HFF-Myc (cell line): ENCODE data around the gene PIGN.

Source experiments
- DNase-seq: peaks from one replicate; pipeline ENCODE4 v3.0.0-alpha.2; 2011; ENCODE audit warnings: low read depth; ENCODE audit errors: extremely low read depth
- H3K4me3 ChIP-seq: replicated peaks from 2 replicates; pipeline ENCODE4 v1.5.1; 2011; ENCODE audit warnings: low read depth, mild to moderate bottlenecking, control low read depth, low read length
- TF ChIP-seq, protein P1 (sequence below): IDR thresholded peaks from 2 replicates; pipeline ENCODE4 v1.5.1; 2012; ENCODE audit warnings: mild to moderate bottlenecking, low read depth, low read length, control low read depth; ENCODE audit errors: missing control alignments

Gene PIGN

DNA sequence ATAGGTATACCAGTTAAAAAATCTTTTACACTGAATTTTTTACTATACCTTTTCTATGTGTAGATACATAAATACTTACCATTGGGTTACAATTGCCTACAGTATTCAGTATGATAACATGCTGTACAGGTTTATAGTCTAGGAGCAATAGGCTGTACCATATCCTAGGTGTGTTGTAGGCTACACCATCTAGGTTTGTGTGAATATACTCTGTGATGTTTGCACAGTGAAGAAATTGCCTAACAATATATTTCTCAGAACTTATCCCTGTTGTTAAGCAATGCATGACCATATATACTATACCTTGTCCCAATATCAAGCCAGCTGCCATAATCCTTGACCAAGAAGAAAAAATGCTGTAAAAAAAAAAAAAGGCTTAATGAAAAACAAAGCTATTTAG lies 114.5 kb downstream of the PIGN start:
- DNase-seq = no peak
- TF ChIP-seq, protein P1, sequence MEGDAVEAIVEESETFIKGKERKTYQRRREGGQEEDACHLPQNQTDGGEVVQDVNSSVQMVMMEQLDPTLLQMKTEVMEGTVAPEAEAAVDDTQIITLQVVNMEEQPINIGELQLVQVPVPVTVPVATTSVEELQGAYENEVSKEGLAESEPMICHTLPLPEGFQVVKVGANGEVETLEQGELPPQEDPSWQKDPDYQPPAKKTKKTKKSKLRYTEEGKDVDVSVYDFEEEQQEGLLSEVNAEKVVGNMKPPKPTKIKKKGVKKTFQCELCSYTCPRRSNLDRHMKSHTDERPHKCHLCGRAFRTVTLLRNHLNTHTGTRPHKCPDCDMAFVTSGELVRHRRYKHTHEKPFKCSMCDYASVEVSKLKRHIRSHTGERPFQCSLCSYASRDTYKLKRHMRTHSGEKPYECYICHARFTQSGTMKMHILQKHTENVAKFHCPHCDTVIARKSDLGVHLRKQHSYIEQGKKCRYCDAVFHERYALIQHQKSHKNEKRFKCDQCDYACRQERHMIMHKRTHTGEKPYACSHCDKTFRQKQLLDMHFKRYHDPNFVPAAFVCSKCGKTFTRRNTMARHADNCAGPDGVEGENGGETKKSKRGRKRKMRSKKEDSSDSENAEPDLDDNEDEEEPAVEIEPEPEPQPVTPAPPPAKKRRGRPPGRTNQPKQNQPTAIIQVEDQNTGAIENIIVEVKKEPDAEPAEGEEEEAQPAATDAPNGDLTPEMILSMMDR = no peak
- H3K4me3 ChIP-seq = no peak overlapping the region

DNA sequence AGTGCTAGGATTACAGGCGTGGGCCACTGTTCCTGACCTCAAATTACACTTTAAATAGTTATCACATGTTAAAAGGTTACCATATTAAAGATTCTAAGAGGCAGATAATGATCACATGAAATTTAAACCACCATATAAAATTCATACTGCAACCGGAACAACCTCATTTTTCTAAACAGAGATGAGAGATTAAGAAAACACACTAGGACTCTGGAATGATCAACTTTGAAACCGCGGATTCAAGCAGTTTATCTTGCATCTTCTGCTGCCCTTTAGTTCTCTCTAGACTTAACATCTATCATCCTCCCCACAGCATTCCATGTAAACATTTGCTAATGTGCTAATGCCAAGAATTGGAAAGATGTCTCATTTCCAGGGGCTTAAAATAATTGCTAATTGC lies 115.8 kb downstream of the PIGN start:
- H3K4me3 ChIP-seq = no peak overlapping the region
- TF ChIP-seq, protein P1 = no peak
- DNase-seq = no peak

DNA sequence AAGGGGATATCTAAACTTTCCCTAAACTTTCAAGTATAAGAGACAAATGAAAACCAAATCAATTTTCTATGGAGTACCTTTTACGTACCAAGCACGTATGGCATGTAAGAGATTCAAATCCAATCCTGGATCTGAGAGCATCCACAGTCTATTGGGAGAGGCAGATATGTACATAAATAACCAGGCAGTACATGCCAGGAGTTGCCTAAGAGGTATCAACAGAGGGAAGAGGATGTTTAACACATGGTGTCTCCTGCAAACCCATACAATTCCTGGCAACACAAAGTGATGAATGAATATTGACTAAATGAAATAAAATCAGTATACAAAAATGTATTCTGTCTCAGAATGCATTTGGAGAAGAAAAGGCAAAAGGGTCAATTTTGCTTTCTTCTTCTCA lies 116.6 kb downstream of the PIGN start:
- no peak overlapping the region for H3K4me3 ChIP-seq
- TF ChIP-seq, protein P1 = no peak
- DNase-seq = no peak

DNA sequence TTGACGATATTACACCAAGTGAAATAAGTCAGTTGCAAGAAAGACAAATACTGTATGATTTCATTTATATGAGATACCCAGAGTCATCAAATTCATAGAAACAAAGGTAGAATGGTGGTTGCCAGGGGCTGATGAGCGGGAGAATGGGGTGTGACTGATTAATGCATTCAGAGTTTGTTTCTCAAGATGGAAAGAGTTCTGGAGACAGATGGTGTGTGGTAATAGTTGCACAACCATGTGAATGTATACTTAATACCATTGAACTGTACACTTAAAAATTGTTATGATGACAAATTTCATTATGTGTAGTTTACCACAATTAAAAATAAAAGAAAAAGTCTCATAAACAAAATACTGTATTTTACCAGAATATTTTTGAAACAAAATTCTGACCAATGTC lies 117.3 kb downstream of the PIGN start:
- H3K4me3 ChIP-seq = no peak overlapping the region
- TF ChIP-seq, protein P1 = no peak

DNA sequence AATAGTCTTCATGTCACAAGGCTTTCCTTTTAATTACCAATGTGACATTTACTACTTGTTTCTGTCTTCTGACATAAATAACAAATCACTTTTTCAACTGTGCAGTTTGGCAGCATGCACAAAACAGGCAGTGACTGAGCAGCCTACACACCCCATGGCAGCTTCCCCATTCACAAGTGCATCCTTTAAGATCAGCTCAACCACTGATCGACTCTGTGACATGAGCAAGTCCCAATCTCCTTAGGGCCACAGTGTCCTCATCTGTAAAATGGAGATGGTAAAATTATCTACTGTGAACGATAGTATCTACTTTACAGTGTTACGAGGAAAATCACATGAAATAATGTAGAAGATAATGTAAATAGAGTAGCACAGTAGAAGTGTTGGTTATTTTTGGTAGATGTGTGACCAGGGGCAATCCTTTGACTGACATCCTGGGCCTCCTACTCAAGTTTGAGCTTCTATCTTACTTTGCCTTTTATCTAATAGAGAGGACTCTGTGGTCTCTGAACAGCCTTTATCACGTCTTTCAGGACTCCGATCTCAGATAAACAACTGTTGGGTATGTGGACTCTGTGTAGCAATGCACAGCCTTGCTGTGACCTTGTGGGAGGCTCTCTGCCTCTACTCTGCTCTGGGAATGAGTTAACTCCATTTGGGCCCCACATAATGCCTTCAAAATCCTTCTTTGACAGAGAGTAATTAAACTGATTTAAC lies 120.6 kb downstream of the PIGN start:
- H3K4me3 ChIP-seq = no peak overlapping the region
- TF ChIP-seq, protein P1 = no peak
- DNase-seq = no peak

More for the DNA sequence above, 117.3 kb downstream of the PIGN start:
- no peak for DNase-seq

DNA sequence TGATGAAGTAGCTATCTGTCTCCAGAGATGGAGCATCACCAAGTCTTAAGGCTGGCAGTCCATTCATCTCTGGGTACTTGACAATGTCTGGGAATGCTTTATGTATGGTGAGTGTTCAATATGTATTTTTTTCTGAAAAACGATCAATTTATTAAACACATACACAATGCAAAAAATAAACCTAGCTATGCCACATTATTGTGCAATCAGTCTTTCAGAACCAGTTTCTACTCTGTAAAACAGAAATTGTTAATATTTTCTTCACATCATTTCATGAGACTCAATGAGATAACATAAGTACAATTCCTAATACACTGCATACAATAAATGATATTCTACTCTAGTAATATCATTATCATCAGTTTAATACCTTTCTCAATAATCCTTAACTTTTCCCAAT lies 122.5 kb downstream of the PIGN start:
- TF ChIP-seq, protein P1 = no peak
- DNase-seq = no peak
- H3K4me3 ChIP-seq = no peak overlapping the region

DNA sequence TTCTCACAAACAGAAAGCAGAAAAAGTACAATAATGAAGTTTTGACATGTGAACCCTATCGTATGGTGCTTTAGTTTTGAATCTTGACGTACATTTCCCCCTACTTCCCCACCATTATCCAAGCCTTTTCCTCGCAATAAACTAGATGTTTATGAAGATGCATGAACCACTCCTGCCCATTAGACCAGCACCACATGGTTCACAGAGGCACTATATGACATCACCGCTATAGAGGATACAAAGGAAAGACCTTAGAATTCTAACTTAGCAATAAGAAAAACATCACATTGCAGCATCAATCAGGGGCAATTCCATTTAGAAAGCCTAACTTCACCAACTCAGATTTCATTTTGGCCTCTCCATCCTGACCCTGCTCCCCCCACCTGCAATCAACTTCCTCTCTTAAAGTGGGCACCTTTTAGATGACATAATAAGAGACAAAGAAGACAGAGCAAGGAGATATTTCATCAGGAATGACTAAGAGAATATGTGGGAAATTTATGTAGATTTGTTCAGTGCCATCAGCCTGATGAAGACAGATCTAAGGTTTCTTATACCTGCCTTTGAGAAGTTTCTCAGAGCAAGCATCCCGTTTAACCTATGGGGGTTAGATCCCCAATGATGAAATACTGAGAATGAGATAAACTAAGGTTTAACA lies 124.9 kb downstream of the PIGN start:
- no peak overlapping the region for H3K4me3 ChIP-seq
- no peak for DNase-seq
- TF ChIP-seq, protein P1 = no peak
